Hematopoietic multipotent progenitor cell treated with erythropoietin and hydrocortisone succinate and interleukin-3 and kit ligand, for 4 days (in vitro differentiated cells): Measurements from ENCODE around the gene POLE.

ENCODE experiments used
- DNase-seq: peaks from one replicate; pipeline ENCODE4 v3.0.0-alpha.2; 2015

POLE gene

GRCh38 chr12:132687211-132688164, at the start of gene POLE, which contains the start of gene PXMP2:
Gene POLE (minus strand): TSS chr12:132687342. CDS start chr12:132687315, 27 bp downstream.
Gene PXMP2 (plus strand): TSS chr12:132687587. CDS start chr12:132687671, 84 bp downstream.
- peak; percentile 99 for DNase-seq

- no peak for DNase-seq
These were observed 49.8 kb upstream of the POLE start for GRCh38 chr12:132736913-132737312.

GRCh38 chr12:132736378-132736777, 49.2 kb upstream of the POLE start:
- DNase-seq, result no peak

DNA sequence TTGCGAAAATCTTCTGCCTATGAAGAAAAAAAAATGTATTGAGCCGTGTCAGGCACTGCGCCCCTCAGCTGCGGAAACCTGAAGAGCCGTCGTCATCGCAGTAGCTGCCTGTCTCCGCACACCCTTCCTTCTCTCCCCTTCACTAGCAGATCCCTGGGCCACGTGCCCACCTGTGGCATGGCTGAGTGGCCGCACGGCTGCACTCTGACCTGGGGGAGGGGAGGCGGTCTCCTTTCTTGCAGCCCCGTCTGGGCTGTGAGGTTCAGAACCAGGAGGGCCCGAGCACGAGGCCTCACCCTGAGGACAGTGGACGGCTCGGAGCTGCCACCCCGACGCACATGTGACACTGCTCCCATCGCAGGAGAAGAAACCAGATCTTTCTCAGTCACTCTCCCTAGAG, 48.4 kb upstream of the POLE start:
- no peak for DNase-seq

DNA sequence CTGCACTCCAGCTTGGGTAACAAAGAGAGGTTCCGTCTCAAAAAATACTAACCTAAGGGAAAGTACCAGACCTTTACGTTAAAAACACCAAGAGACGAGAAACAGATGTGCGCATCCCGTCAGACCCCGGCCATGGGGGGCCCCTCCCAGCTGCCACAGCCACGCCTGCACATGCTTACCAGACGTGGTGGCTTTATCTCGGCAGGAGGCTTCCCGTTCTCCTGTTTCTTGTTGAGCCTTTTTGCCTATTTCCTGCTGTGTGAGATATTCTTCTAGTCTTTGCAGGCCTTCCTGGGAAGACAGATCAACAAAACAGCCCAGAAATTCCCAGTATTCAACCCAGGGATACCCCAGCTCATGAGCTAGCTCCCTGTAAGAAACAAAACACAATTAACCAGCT, 47.1 kb upstream of the POLE start:
- DNase-seq, result no peak

- no peak for DNase-seq
These were observed 44.4 kb upstream of the POLE start for GRCh38 chr12:132731574-132731973.

- no peak for DNase-seq
These were observed 43.2 kb upstream of the POLE start for GRCh38 chr12:132730353-132730752.

- peak; percentile 35 for DNase-seq
These were observed 42.6 kb upstream of the POLE start for GRCh38 chr12:132729541-132730320.

- DNase-seq, result no peak
These were observed 41.4 kb upstream of the POLE start for GRCh38 chr12:132728502-132728901.

DNA sequence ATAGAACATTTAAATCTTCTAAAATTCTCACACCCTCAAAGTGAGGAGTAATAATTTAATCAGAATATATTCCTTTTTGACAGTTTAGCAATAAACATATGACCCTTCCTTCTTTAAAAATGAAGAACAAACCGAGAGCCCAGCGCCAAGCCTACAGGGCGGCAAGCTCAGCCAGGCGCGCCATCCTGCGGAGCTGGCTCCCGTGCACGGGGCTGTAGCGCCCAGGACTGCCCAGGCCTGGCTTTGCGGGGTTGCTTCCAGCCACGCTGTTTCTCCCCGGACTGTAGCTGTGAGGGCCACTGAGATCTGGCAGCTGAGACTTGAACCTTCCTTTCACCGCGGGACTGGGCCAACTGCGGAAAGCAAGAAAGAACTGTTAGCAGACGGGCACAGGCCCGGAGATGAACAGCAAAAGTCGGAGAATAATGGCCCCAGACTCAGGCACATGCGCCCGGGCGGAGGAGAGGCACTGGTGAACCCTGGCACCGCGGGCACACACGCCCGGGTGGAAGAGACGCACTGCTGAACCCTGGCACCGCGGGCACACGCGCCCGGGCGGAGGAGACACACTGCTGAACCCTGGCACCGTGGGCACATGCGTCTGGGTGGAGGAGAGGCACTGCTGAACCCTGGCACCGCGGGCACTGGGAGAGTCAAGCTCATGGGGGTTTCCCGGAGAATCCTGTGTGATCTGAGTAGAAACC, 40.1 kb upstream of the POLE start:
- DNase-seq, result no peak

DNA sequence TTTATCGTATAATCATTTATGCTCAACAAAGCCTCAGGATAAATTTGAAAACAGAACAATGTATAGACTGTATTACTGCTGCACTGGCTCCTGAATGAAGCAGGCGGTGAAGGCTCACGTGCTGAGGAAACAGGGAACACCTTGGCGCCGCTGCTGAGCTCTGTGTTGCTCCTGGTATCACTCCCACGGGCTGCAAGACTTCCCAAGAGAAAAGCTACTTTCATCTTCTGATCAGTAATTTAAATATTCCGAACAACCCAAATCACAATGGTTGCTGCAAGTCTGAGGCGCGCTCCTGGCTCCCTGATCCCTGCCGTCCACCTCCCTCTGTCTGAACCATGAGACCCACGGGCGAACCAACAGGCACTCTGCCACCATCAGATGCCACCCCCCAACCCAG, 39.2 kb upstream of the POLE start:
- DNase-seq, result no peak

GRCh38 chr12:132724506-132725241, 37.5 kb upstream of the POLE start:
- DNase-seq, result no peak

- DNase-seq, result no peak
These were observed 36.6 kb upstream of the POLE start for GRCh38 chr12:132723764-132724140.

DNA sequence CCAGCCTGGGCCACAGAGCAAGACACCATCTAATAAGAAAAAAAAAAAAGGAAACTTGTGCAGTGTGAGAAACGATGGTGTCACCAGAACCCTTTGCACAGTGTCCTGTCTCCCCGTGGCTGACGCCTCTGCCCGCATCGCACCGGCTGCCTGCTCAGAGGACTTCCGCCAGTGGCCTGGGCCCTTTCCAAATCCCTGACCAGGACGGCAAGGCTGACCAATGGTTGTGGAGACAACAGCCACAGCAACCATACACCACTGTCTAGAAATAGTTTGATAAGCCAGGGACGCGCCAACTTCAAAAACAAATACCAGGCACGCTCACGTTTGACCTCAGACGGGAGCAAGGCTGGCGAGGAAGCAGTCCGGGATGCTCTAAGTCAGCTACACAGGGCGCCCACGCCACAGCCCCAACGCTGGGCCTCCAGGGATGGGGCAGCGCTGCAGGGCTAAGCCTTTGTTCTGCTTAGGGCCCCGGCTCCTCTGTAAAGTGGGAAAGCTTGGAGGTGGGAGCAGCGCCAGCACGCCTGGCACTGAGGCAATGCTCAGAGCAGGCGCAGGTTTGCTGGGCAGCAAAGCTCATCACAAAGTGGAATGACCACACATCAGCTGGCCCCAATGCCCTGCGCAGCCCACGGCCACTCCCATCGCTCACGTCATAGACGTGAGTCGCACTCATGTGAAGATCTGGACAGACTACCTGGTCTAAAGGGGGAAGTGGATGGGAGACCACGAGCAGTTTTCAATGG, 36.0 kb upstream of the POLE start:
- DNase-seq, result no peak

DNA sequence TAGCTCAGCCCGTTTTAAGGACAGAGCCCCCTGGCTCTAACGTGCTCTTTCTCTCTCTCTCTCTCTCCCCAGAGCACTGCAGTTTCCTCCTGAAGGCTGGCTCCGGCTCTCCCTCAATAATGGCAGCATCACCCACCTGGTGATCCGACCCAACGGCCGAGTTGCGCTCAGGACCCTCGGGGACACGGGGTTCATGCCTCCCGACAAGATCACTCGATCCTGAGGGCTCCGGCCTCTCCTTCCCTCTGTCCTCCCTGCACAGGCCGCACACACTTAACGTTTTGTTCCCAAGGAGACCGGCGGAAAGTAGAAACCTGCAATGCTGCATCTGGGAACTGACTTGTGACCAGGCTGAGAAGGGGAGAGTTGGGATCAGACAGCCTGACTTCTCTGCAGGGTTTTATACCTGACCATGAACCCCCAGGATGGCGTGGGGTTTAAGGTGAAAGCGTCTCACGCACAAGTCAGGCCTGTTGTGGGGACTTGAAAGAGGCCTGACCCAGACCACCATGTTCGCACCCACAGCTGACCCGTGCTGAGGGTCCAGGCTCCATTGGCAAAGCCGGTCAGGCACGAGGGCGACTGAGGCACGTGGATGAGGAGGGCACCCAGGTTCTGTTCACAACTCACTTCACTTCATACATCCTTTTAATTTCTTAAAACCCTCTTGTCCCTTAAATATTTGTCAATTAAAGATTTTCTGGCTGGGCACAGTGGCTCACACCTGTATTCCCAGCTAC, 33.6 kb upstream of the POLE start:
- no peak for DNase-seq

GRCh38 chr12:132719954-132720324, 32.8 kb upstream of the POLE start:
- DNase-seq, result no peak

DNA sequence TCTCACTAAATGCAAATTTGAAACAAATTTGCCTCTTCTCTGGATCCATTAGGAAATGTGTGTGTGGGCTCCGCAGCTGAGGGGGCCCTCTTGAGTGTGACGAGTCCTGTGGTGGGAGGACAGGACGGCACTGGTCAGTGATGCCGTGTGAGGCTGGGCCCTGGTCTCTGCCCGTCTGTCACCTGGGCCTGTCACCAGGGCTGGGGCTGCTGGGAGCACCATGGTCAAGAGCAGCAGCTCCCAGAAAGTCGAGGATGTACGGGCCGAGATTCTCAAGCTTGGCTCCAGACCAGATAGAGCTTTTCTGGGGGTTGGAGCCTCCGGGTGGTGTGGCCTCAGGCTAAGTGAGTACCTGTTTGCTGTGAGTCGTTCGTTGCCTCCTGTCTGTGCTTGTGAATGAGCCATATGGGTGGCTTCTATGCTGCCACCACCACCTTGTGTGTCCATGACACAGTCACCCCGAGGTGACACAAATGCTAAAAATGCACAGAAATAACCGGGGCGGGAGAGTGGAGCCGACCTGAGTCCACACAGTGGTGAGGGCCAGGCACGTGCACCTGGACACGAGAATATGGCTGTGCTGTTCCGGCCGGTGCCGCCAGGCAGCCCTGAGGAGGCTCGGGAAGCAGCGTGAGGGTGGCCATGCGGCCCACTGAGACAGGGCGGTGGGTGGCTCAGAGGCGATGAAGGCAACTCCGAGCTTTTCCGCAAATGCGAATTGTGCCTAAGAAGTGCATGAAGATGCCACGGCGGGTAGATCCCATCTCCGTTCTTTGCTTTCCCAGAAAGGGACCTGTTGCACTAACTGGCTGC, 32.2 kb upstream of the POLE start:
- DNase-seq, result no peak

DNA sequence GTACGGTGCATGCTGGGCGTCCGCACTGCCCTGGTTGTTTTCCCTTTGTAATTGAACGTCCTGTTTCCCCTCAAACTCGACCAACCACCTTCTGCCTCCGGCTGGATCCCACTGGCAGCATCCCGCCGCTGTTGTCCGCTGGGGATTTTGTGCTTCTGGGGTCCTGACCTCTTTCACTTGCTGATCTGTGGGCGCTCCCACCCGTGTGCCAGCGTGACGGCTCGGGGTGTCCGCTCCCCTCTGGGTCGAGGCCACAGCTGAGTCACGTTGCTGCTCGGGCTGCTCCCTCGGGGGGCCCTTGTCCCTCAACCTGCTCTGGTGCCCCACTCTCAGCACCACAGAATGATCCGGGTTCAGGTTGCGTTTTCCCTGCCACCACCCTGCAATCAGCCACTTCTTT, 31.5 kb upstream of the POLE start:
- no peak for DNase-seq

- peak; percentile 32 for DNase-seq
These were observed 30.6 kb upstream of the POLE start for GRCh38 chr12:132717531-132718387.
